Activated naive CD4-positive, alpha-beta T cell treated with anti-CD3 and anti-CD28 coated beads, Interleukin-2, amount 50 U/mL, for 16 hours (primary cell): ENCODE results near the gene TRANK1.
"Not testable (repeated sequence)": the region's sequence is repeated elsewhere in the genome, so short reads cannot be mapped to it uniquely, and the experiment has no call there.

Experiments
- DNase-seq: peaks from one replicate; pipeline ENCODE4 v3.0.0-alpha.2; 2020

Gene TRANK1

GRCh38 chr3:36881735-36882134 lies 63.1 kb downstream of the TRANK1 start:
- DNase-seq = no peak

- not testable (repeated sequence) for DNase-seq
Measured at GRCh38 chr3:36879842-36880241, 65.0 kb downstream of the TRANK1 start.

GRCh38 chr3:36877930-36878685 lies 66.7 kb downstream of the TRANK1 start:
- DNase-seq = no peak

GRCh38 chr3:36876181-36876936 lies 68.5 kb downstream of the TRANK1 start:
- no peak for DNase-seq

GRCh38 chr3:36875397-36875796 lies 69.5 kb downstream of the TRANK1 start:
- DNase-seq = no peak

- no peak for DNase-seq
Measured at GRCh38 chr3:36874424-36874823, 70.4 kb downstream of the TRANK1 start.

- no peak for DNase-seq
Measured at GRCh38 chr3:36871379-36872126, 73.3 kb downstream of the TRANK1 start.

- peak; percentile 48 for DNase-seq
Measured at GRCh38 chr3:36868614-36869436, 76.0 kb downstream of the TRANK1 start.

GRCh38 chr3:36867810-36868209 lies 77.0 kb downstream of the TRANK1 start:
- no peak for DNase-seq

- no peak for DNase-seq
Measured at GRCh38 chr3:36866368-36866767, 78.5 kb downstream of the TRANK1 start.

- DNase-seq = no peak
Measured at GRCh38 chr3:36864180-36865053, 80.4 kb downstream of the TRANK1 start.

- no peak for DNase-seq
Measured at GRCh38 chr3:36862076-36862755, 82.6 kb downstream of the TRANK1 start.

GRCh38 chr3:36859494-36859893 lies 85.4 kb downstream of the TRANK1 start:
- DNase-seq = no peak

- no peak for DNase-seq
Measured at GRCh38 chr3:36852071-36852470, 92.8 kb downstream of the TRANK1 start.

- DNase-seq = no peak
Measured at GRCh38 chr3:36850743-36851142, 94.1 kb downstream of the TRANK1 start.

- no peak for DNase-seq
Measured at GRCh38 chr3:36846406-36846805, 98.4 kb downstream of the TRANK1 start.

- peak; percentile 67 for DNase-seq
Measured at GRCh38 chr3:36843065-36844051, 101.5 kb downstream of the TRANK1 start.

GRCh38 chr3:36842275-36842674 lies 102.6 kb downstream of the TRANK1 start:
- no peak for DNase-seq

GRCh38 chr3:36840453-36840921 lies 104.4 kb downstream of the TRANK1 start:
- DNase-seq = no peak

GRCh38 chr3:36837089-36837488 lies 107.8 kb downstream of the TRANK1 start:
- DNase-seq = no peak
